HepG2 (cell line): ENCODE measurements around the gene LENEP. TPM values are rescaled to one million over a fixed set of nuclear protein-coding genes. Genes with fewer than 3 reads are reported as not detected.

ENCODE experiments used
- ESRRA ChIP-seq: sonication (generic); formaldehyde crosslinking; IDR thresholded peaks from 2 replicates; pipeline ENCODE4 v1.5.1; 2020; ENCODE audit warnings: mild to moderate bottlenecking, low read depth, missing genetic modification reagents
- GRHL1 ChIP-seq: sonication (generic); formaldehyde crosslinking; conservative IDR thresholded peaks from 2 replicates; pipeline ENCODE4 v1.8.0; 2022; ENCODE audit warnings: missing genetic modification reagents
- TBL1XR1 ChIP-seq: fragments of 150-350 bp; IDR thresholded peaks from 2 replicates; pipeline ENCODE4 v1.6.1; 2014; ENCODE audit warnings: borderline replicate concordance, low read length; ENCODE audit not compliant: partially characterized antibody
- ZC3H13 ChIP-seq: sonication (generic); formaldehyde crosslinking; IDR thresholded peaks from 2 replicates; pipeline ENCODE4 v1.8.1; 2023; ENCODE audit warnings: mild to moderate bottlenecking, missing genetic modification reagents, moderate library complexity
- ZNF124 ChIP-seq: sonication (generic); formaldehyde crosslinking; IDR thresholded peaks from 2 replicates; pipeline ENCODE4 v1.4.0; 2020; ENCODE audit warnings: missing genetic modification reagents
- ZNF256 ChIP-seq: sonication (generic); formaldehyde crosslinking; conservative IDR thresholded peaks from 2 replicates; pipeline ENCODE4 v1.4.0; 2020; ENCODE audit warnings: missing genetic modification reagents
- ZNF280B ChIP-seq: sonication (generic); formaldehyde crosslinking; IDR thresholded peaks from 2 replicates; pipeline ENCODE4 v1.5.0; 2020; ENCODE audit warnings: missing genetic modification reagents, mild to moderate bottlenecking, borderline replicate concordance
- ZNF30 ChIP-seq: sonication (generic); formaldehyde crosslinking; IDR thresholded peaks from 2 replicates; pipeline ENCODE4 v1.5.0; 2020; ENCODE audit warnings: mild to moderate bottlenecking, missing genetic modification reagents
- ZNF646 ChIP-seq: sonication (generic); formaldehyde crosslinking; IDR thresholded peaks from 2 replicates; pipeline ENCODE4 v1.9.0; 2021; ENCODE audit warnings: mild to moderate bottlenecking, missing genetic modification reagents
- polyA plus RNA-seq, 8 experiments: library from polyadenylated mRNA; depleted of rRNA in 3 of 8; stranded (reverse) in 7 of 8; unstranded in 1 of 8; fragments of >200 nt; fragmentation: Illumina TruSeq in 4 of 8; extraction: Trizol in 4 of 8; gene quantifications; 2 replicates each; pipeline versions ENCODE4 v1.2.1 to v1.2.3, GENCODE V29; 2011 to 2016; ENCODE audit warnings: low read depth in 4 of 8, missing spikeins in 1 of 8, mixed read lengths in 1 of 8; ENCODE audit not compliant: insufficient read depth in 1 of 8
- total RNA-seq, 5 experiments: library from RNA; depleted of rRNA; stranded (reverse); fragments of >200 nt; fragmentation: Illumina TruSeq; extraction: Trizol; gene quantifications; 2 replicates each; pipeline ENCODE4 v1.2.3, GENCODE V29; 2016; ENCODE audit warnings: low read depth in 1 of 5
- TF ChIP-seq, protein P1 (sequence below): IDR thresholded peaks from 2 replicates; pipeline ENCODE4 v1.6.1; 2016; ENCODE audit warnings: missing biosample characterization, missing genetic modification reagents, low read depth
- TF ChIP-seq, protein P2 (sequence below): sonication (generic); formaldehyde crosslinking; IDR thresholded peaks from 2 replicates; pipeline ENCODE4 v1.9.0; 2021; ENCODE audit warnings: missing genetic modification reagents, borderline replicate concordance
- TF ChIP-seq, protein P3 (sequence below): sonication (generic); formaldehyde crosslinking; IDR thresholded peaks from 2 replicates; pipeline ENCODE4 v1.4.0; 2020; ENCODE audit warnings: missing genetic modification reagents

LENEP gene
- total and polyA plus RNA-seq, 2 of the 13 experiments (the other 11 are each of a cell fraction or from before 2014, with no cell fraction given) = 0.29 TPM; not detected in 1

GRCh38 chr1:154961207-154962155, 31.9 kb upstream of the LENEP start, which contains the start of gene PYGO2 (continued):
- TF ChIP-seq, protein P1, sequence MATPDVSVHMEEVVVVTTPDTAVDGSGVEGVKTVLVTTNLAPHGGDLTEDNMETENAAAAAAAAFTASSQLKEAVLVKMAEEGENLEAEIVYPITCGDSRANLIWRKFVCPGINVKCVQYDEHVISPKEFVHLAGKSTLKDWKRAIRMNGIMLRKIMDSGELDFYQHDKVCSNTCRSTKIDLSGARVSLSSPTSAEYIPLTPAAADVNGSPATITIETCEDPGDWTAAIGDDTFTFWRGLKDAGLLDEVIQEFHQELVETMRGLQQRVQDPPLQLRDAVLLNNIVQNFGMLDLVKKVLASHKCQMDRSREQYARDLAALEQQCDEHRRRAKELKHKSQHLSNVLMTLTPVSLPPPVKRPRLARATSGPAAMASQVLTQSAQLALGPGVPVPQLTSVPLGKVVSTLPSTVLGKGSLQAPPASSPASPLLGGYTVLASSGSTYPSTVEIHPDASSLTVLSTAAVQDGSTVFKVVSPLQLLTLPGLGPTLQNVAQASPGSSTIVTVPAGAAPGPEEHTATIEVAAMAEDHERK (CRISPR knock-in tag) = no peak
- TF ChIP-seq TBL1XR1 (no peak), ZNF124 (CRISPR knock-in tag) (no peak; the same call in 1 of the 2 replicates), ZC3H13 (peak; percentile 94), ZNF646 (CRISPR knock-in tag) (no peak), ESRRA (CRISPR knock-in tag) (peak; percentile 56; the same call in 1 of the 2 replicates), ZNF30 (CRISPR knock-in tag) (0 out of 2 replicates have a peak, but pooled peaks have one; percentile 57), GRHL1 (CRISPR knock-in tag) (no peak), ZNF280B (CRISPR knock-in tag) (peak; percentile 71; the same call in 1 of the 2 replicates), ZNF256 (no peak)
- TF ChIP-seq, protein P2, sequence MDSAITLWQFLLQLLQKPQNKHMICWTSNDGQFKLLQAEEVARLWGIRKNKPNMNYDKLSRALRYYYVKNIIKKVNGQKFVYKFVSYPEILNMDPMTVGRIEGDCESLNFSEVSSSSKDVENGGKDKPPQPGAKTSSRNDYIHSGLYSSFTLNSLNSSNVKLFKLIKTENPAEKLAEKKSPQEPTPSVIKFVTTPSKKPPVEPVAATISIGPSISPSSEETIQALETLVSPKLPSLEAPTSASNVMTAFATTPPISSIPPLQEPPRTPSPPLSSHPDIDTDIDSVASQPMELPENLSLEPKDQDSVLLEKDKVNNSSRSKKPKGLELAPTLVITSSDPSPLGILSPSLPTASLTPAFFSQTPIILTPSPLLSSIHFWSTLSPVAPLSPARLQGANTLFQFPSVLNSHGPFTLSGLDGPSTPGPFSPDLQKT (CRISPR knock-in tag) = peak; percentile 85; the same call in 1 of the 2 replicates
- TF ChIP-seq, protein P3, sequence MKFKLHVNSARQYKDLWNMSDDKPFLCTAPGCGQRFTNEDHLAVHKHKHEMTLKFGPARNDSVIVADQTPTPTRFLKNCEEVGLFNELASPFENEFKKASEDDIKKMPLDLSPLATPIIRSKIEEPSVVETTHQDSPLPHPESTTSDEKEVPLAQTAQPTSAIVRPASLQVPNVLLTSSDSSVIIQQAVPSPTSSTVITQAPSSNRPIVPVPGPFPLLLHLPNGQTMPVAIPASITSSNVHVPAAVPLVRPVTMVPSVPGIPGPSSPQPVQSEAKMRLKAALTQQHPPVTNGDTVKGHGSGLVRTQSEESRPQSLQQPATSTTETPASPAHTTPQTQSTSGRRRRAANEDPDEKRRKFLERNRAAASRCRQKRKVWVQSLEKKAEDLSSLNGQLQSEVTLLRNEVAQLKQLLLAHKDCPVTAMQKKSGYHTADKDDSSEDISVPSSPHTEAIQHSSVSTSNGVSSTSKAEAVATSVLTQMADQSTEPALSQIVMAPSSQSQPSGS (CRISPR knock-in tag) = no peak; the same call in 1 of the 2 replicates
